ENCODE results near the gene TULP1. TPM values are rescaled to one million over a fixed set of nuclear protein-coding genes. Genes with fewer than 3 reads are reported as not detected.
A peak's percentile ranks its signal among the peaks of the same experiment; 100 is the strongest.

Gene TULP1
- total and polyA plus RNA-seq, 2 of the 13 experiments (the other 11 are each of a cell fraction or from before 2014, with no cell fraction given): not detected

GRCh38 chr6:35512740-35513139 is at the start of gene TULP1 (continued):
- TF ChIP-seq DZIP1 (CRISPR knock-in tag; IDR thresholded peaks at IDR 0.05): no peak
- no peak for TF ChIP-seq FOSL2 (CRISPR knock-in tag; IDR thresholded peaks at IDR 0.05)
- no peak for TF ChIP-seq STAT5B (CRISPR knock-in tag; IDR thresholded peaks at IDR 0.05)
- no peak for TF ChIP-seq ZNF230 (CRISPR knock-in tag; IDR thresholded peaks at IDR 0.05)

GRCh38 chr6:35562060-35562459 is 49.4 kb upstream of the TULP1 start:
- Histone ChIP-seq H3K4me1 (ENCODE audit: insufficient read depth, low read length) (peaks cover 14% of the 10 kb centered on the region), H3K27me3 (ENCODE audit: control insufficient read depth in 1 of 2, insufficient read depth in 2 of 2, low read length in 2 of 2) (peaks cover 2 to 68% of the 10 kb centered on the region in 2 experiments), H3K4me2 (ENCODE audit: low read depth, low read length) (no peak overlapping the region), H3K36me3 (replicated peaks in 1 of 2; ENCODE audit: control insufficient read depth in 1 of 2, insufficient read depth in 2 of 2, low read length in 2 of 2) (no peaks in the 10 kb centered on the region), H3K79me2 (ENCODE audit: insufficient read depth, low read length) (no peaks in the 10 kb centered on the region), H2AFZ (ENCODE audit: low read length) (no peak overlapping the region), H3K4me3 (replicated peaks in 1 of 3; ENCODE audit: insufficient read depth in 1 of 3, low read depth in 2 of 3, low read length in 3 of 3) (no peak overlapping the region), H3K9ac (ENCODE audit: insufficient read depth, low read depth, low read length) (no peak overlapping the region), H3K9me3 (ENCODE audit: low read length) (peaks cover 6% of the 10 kb centered on the region; the same call in 1 of the 2 replicates), H3K27ac (ENCODE audit: extremely low read length, insufficient read depth, low read length) (no peak overlapping the region), H4K20me1 (ENCODE audit: insufficient read depth, low read length) (no peaks in the 10 kb centered on the region)
- ATAC-seq (peak; percentile 48; the same call in 1 of the 3 replicates), FAIRE-seq (no peak), DNase-seq (ENCODE audit: low spot score) (no peak)
- whole genome bisulfite sequencing (ENCODE audit: low lambda C conversion rate): 14% methylated on average over 11 of the region's 11 CpGs
- ChIA-PET CTCF (ENCODE audit: low intra/inter-chr PET ratio, low total read pairs) (no interaction called here), POLR2A (no interaction called here)
- TF ChIP-seq GMEB2 (CRISPR knock-in tag; IDR thresholded peaks at IDR 0.05; ENCODE audit: low read depth): no peak
- no peak for TF ChIP-seq ZNF607 (CRISPR knock-in tag; IDR thresholded peaks at IDR 0.05; ENCODE audit: borderline replicate concordance)
- TF ChIP-seq NR0B2 (CRISPR knock-in tag; IDR thresholded peaks at IDR 0.05): no peak
- TF ChIP-seq HMG20A (CRISPR knock-in tag; IDR thresholded peaks at IDR 0.05; ENCODE audit: borderline replicate concordance): no peak
- TF ChIP-seq MXD4 (CRISPR knock-in tag; IDR thresholded peaks at IDR 0.05): no peak
- TF ChIP-seq GABPB1 (CRISPR knock-in tag; IDR thresholded peaks at IDR 0.05): no peak
- TF ChIP-seq PHF5A (CRISPR knock-in tag; IDR thresholded peaks at IDR 0.05; ENCODE audit: low read depth, unreplicated experiment): no peak
- TF ChIP-seq PAX8 (CRISPR knock-in tag; IDR thresholded peaks at IDR 0.05; ENCODE audit: borderline replicate concordance): no peak
- no peak for TF ChIP-seq THYN1 (CRISPR knock-in tag; IDR thresholded peaks at IDR 0.05; ENCODE audit: borderline replicate concordance, low read depth)
- no peak for TF ChIP-seq HOXD1 (CRISPR knock-in tag; IDR thresholded peaks at IDR 0.05)
- TF ChIP-seq ZNF143 (CRISPR knock-in tag; IDR thresholded peaks at IDR 0.05): no peak
- TF ChIP-seq NR3C1 (CRISPR knock-in tag; IDR thresholded peaks at IDR 0.05): no peak
- no peak for TF ChIP-seq SKIL (CRISPR knock-in tag; IDR thresholded peaks at IDR 0.05; ENCODE audit: borderline replicate concordance)
- TF ChIP-seq MXD1 (CRISPR knock-in tag; IDR thresholded peaks at IDR 0.05): no peak
- in situ Hi-C loops (cut with HindIII; ENCODE audit: extremely low pct_ligation_motif_present, low pct_unique_long_range_greater_than_20kb): no loop called here
- intact Hi-C loops (cut with micrococcal nuclease; ENCODE audit: unreplicated experiment): no loop called here
- no TSS peak for BruUV-seq (replicated peaks)
